Neural cell (in vitro differentiated cells): Measurements from ENCODE around the gene POP5.

Experiments
- CTCF ChIP-seq: fragments of 450-650 bp; IDR thresholded peaks from 2 replicates; pipeline ENCODE4 v1.5.1; 2014; ENCODE audit warnings: antibody characterized with exemption, mild to moderate bottlenecking, moderate library complexity; ENCODE audit not compliant: poor library complexity, severe bottlenecking
- EP300 ChIP-seq: fragments of 450-650 bp; conservative IDR thresholded peaks from 2 replicates; pipeline ENCODE4 v1.6.1; 2014; ENCODE audit warnings: antibody characterized with exemption, mild to moderate bottlenecking, moderate library complexity; ENCODE audit not compliant: poor library complexity, severe bottlenecking
- EZH2 ChIP-seq: fragments of 200-600, 300-800 bp; shearing (Covaris generic), sonication (generic); IDR thresholded peaks from 2 replicates; pipeline ENCODE4 v1.6.1; 2014; ENCODE audit warnings: antibody characterized with exemption, low read length, borderline replicate concordance, mild to moderate bottlenecking; ENCODE audit not compliant: insufficient read depth, poor library complexity, severe bottlenecking
- MXI1 ChIP-seq: fragments of 450-650 bp; conservative IDR thresholded peaks from 2 replicates; pipeline ENCODE4 v1.6.1; 2014; ENCODE audit warnings: antibody characterized with exemption, mild to moderate bottlenecking; ENCODE audit not compliant: poor library complexity, severe bottlenecking
- POLR2AphosphoS5 ChIP-seq: IDR thresholded peaks from 2 replicates; pipeline ENCODE4 v1.6.1; 2012
- RAD21 ChIP-seq: fragments of 450-650 bp; conservative IDR thresholded peaks from 2 replicates; pipeline ENCODE4 v1.6.1; 2014; ENCODE audit warnings: antibody characterized with exemption, mild to moderate bottlenecking, moderate library complexity
- REST ChIP-seq: IDR thresholded peaks from 2 replicates; pipeline ENCODE4 v1.6.1; 2012; ENCODE audit warnings: borderline replicate concordance
- SMC3 ChIP-seq: fragments of 450-650 bp; conservative IDR thresholded peaks from 2 replicates; pipeline ENCODE4 v1.6.1; 2014; ENCODE audit warnings: antibody characterized with exemption, mild to moderate bottlenecking, moderate library complexity; ENCODE audit not compliant: poor library complexity
- TAF1 ChIP-seq: IDR thresholded peaks from 2 replicates; pipeline ENCODE4 v1.6.1; 2012; ENCODE audit warnings: low read depth

DNA sequence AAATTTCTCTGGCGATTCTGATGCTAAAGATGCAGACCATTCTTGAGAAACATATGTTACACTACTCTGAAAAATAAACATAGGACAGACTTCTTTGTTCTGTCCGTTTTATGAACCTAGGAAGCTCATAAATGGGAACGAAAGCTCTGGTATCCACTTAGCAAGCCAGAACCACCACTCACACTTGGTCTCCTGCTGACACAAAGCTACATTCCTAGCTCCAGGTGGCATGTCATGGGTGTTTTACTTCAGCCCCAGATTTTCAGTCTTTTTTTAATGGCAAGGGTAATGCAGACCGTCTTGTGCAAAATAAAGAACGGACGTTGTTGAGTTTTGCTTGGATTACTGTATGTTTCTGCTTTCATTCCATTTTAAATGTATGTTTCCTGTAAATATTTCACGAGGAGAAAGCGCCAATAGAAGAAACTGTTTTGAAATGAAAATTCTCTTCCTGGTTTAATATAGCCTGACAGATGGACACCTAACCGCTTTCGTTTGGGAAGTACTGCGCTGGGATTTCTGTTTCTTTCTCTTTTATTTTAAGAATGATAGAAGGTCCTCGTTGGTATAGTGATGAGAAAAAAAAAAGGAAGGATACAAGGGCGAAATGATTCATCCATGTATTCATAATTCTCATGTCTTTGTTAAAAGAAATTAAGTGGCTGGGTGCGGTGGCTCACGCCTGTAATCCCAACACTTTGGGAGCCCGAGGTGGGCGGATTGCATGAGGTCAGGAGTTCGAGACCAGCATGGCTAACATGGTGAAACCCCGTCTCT is 51.4 kb downstream of the POP5 start:
- TF ChIP-seq RAD21 = no peak
- no peak for TF ChIP-seq POLR2AphosphoS5
- no peak for TF ChIP-seq TAF1
- no peak for TF ChIP-seq CTCF
- no peak for TF ChIP-seq MXI1
- TF ChIP-seq EZH2 = no peak
- no peak for TF ChIP-seq SMC3
- TF ChIP-seq REST = no peak
- TF ChIP-seq EP300 = no peak
